HEK293 (cell line): ENCODE results near the gene BRI3BP.
A peak's percentile ranks its signal among the peaks of the same experiment; 100 is the strongest.

Experiments used
- CTCF ChIA-PET: fragments of 350-600 bp; formaldehyde crosslinking; extraction: SDS; loops from one replicate; lab custom pipeline; 2021; ENCODE audit warnings: antibody characterized with exemption; lab: Yijun Ruan, JAX
- POLR2A ChIA-PET: fragments of 300-600 bp; formaldehyde crosslinking; extraction: SDS; loops from one replicate; lab custom pipeline; 2020; ENCODE audit warnings: antibody characterized with exemption, inconsistent platforms; lab: Yijun Ruan, JAX
- H3K27ac ChIP-seq: fragments of 200-500 bp; sonication (Bioruptor generic); 2 replicates; pipeline ENCODE4 v1.5.1; 2014; ENCODE audit warnings: low read depth, low read length, control low read depth, inconsistent platforms; ENCODE audit errors: extremely low read depth
- H3K36me3 ChIP-seq, 2 experiments: fragments of 200-500 bp in 1 of 2; sonication (Bioruptor generic) in 1 of 2; 1 replicate in 1 of 2; 2 replicates in 1 of 2; pipeline ENCODE4 v1.5.1; 2014 to 2017; ENCODE audit warnings: inconsistent platforms in 2 of 2, low read length in 2 of 2; ENCODE audit not compliant: control insufficient read depth in 2 of 2, insufficient read depth in 1 of 2
- H3K4me1 ChIP-seq: fragments of 200-500 bp; sonication (Bioruptor generic); 2 replicates; pipeline ENCODE4 v1.5.1; 2014; ENCODE audit warnings: mild to moderate bottlenecking, low read length, inconsistent platforms; ENCODE audit not compliant: control insufficient read depth, insufficient read depth
- H3K4me3 ChIP-seq: 2 replicates; pipeline ENCODE4 v1.5.1; 2011; ENCODE audit warnings: low read depth, mild to moderate bottlenecking, control low read depth, low read length, moderate library complexity
- H3K9me3 ChIP-seq: fragments of 200-500 bp; sonication (Bioruptor generic); 2 replicates; pipeline ENCODE4 v1.5.1; 2014; ENCODE audit warnings: low read depth, low read length, inconsistent platforms; ENCODE audit not compliant: control insufficient read depth, insufficient read depth
- RBAK ChIP-seq: fragments of 450-650 bp; formaldehyde crosslinking; IDR thresholded peaks from 2 replicates; pipeline ENCODE4 v1.5.1; 2016; ENCODE audit warnings: missing biosample characterization, missing genetic modification characterization
- ZBTB20 ChIP-seq: fragments of 450-650 bp; formaldehyde crosslinking; IDR thresholded peaks from 2 replicates; pipeline ENCODE4 v1.5.1; 2016; ENCODE audit warnings: missing biosample characterization, missing genetic modification characterization
- ZFP41 ChIP-seq: fragments of 450-650 bp; formaldehyde crosslinking; IDR thresholded peaks from 2 replicates; pipeline ENCODE4 v1.5.1; 2016; ENCODE audit warnings: missing biosample characterization, missing genetic modification characterization, borderline replicate concordance
- ZFP69B ChIP-seq: fragments of 450-650 bp; formaldehyde crosslinking; IDR thresholded peaks from 2 replicates; pipeline ENCODE4 v1.5.1; 2016; ENCODE audit warnings: missing biosample characterization, missing genetic modification characterization
- ZNF10 ChIP-seq: fragments of 450-650 bp; formaldehyde crosslinking; IDR thresholded peaks from 2 replicates; pipeline ENCODE4 v1.5.1; 2017; ENCODE audit warnings: missing biosample characterization, missing genetic modification characterization
- ZNF121 ChIP-seq: fragments of 450-650 bp; formaldehyde crosslinking; IDR thresholded peaks from 2 replicates; pipeline ENCODE4 v1.5.1; 2016; ENCODE audit warnings: missing biosample characterization, missing genetic modification characterization
- ZNF184 ChIP-seq: fragments of 450-650 bp; IDR thresholded peaks from 2 replicates; pipeline ENCODE4 v1.5.1; 2018; ENCODE audit warnings: missing biosample characterization, mild to moderate bottlenecking, missing genetic modification characterization
- ZNF239 ChIP-seq: fragments of 450-650 bp; formaldehyde crosslinking; IDR thresholded peaks from 2 replicates; pipeline ENCODE4 v1.5.1; 2016; ENCODE audit warnings: missing biosample characterization, missing genetic modification characterization
- ZNF274 ChIP-seq, 2 experiments: fragments of 200-500 bp in 1 of 2; fragments of 450-650 bp in 1 of 2; sonication (Bioruptor generic) in 1 of 2; formaldehyde crosslinking in 1 of 2; IDR thresholded peaks; 2 replicates each; pipeline versions ENCODE4 v1.5.1 to v1.6.1; 2014 to 2016; ENCODE audit warnings: borderline replicate concordance in 1 of 2, inconsistent platforms in 1 of 2, low read length in 1 of 2, missing biosample characterization in 1 of 2, missing genetic modification characterization in 1 of 2
- ZNF335 ChIP-seq: fragments of 450-650 bp; formaldehyde crosslinking; conservative IDR thresholded peaks from 2 replicates; pipeline ENCODE4 v1.5.1; 2016; ENCODE audit warnings: missing biosample characterization, missing genetic modification characterization
- ZNF48 ChIP-seq: fragments of 450-650 bp; formaldehyde crosslinking; IDR thresholded peaks from 2 replicates; pipeline ENCODE4 v1.5.1; 2016; ENCODE audit warnings: missing biosample characterization, missing genetic modification characterization
- ZNF600 ChIP-seq: fragments of 450-650 bp; formaldehyde crosslinking; IDR thresholded peaks from 2 replicates; pipeline ENCODE4 v1.5.1; 2016; ENCODE audit warnings: missing biosample characterization, missing genetic modification characterization
- ZNF768 ChIP-seq: fragments of 450-650 bp; formaldehyde crosslinking; IDR thresholded peaks from 2 replicates; pipeline ENCODE4 v1.5.1; 2018; ENCODE audit warnings: missing biosample characterization, mild to moderate bottlenecking, missing genetic modification characterization
- ZNF785 ChIP-seq: fragments of 450-650 bp; formaldehyde crosslinking; IDR thresholded peaks from 2 replicates; pipeline ENCODE4 v1.5.1; 2016; ENCODE audit warnings: missing biosample characterization, missing genetic modification characterization
- ZXDB ChIP-seq: fragments of 450-650 bp; formaldehyde crosslinking; IDR thresholded peaks from 2 replicates; pipeline ENCODE4 v1.5.1; 2016; ENCODE audit warnings: missing biosample characterization, missing genetic modification characterization
- TF ChIP-seq, protein P1 (sequence below): fragments of 450-650 bp; formaldehyde crosslinking; IDR thresholded peaks from 2 replicates; pipeline ENCODE4 v1.5.1; 2017; ENCODE audit warnings: missing biosample characterization, missing genetic modification characterization
- TF ChIP-seq, protein P2 (sequence below): fragments of 450-650 bp; formaldehyde crosslinking; IDR thresholded peaks from 2 replicates; pipeline ENCODE4 v1.5.1; 2017; ENCODE audit warnings: missing biosample characterization, missing genetic modification characterization
- TF ChIP-seq, protein P3 (sequence below): fragments of 450-650 bp; formaldehyde crosslinking; IDR thresholded peaks from 2 replicates; pipeline ENCODE4 v1.5.1; 2016; ENCODE audit warnings: missing biosample characterization, missing genetic modification characterization, low read depth

Gene BRI3BP

DNA sequence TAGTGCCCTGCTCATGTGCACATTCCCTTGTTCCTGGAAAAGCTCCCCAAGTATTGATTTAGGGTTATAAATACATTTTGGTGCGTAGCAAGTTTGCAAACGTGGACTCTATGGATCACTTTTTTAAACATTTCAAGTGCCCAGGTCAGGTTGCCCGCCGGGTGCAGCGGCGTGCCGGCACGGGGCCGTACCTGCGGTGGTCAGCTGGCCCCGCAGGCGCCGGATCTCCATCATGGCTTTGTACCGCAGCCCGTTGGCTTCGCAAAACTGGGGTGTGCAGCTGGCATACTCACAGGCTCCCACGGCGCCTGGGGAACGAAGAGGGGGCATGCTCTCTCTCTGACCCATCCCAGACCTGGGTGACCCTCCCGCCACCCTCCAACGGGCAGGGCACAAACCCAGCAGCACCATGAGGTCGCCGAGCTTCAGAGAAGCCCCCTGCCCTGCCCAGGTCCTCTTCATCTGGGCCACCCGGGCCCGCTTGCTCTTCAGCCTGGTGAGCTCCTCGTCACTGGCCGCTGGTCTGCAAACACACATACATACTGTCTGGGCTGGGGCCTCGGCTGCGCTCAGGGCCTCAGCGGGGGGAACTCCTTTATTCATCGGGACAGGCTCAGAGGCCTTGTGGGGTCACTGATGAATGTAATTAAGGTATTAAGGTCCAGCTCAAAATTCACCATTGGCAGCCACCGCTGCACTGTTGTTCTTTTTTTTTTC lies 39.6 kb upstream of the BRI3BP start:
- Histone ChIP-seq H3K9me3 (no peaks in the 10 kb centered on the region), H3K27ac (no peak overlapping the region), H3K4me3 (no peak overlapping the region), H3K4me1 (no peaks in the 10 kb centered on the region), H3K36me3 (peaks cover 0 to 80% of the 10 kb centered on the region in 2 experiments; a peak in 2 of 3 replicates)
- POLR2A ChIA-PET = interaction anchor here (0.9 to 1.0 kb wide), 2 partner anchors 14 to 32 kb away, joined by 3 read pairs; no protein-coding TSS in a partner anchor
- TF ChIP-seq, protein P1, sequence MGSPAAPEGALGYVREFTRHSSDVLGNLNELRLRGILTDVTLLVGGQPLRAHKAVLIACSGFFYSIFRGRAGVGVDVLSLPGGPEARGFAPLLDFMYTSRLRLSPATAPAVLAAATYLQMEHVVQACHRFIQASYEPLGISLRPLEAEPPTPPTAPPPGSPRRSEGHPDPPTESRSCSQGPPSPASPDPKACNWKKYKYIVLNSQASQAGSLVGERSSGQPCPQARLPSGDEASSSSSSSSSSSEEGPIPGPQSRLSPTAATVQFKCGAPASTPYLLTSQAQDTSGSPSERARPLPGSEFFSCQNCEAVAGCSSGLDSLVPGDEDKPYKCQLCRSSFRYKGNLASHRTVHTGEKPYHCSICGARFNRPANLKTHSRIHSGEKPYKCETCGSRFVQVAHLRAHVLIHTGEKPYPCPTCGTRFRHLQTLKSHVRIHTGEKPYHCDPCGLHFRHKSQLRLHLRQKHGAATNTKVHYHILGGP (tag by site-specific recombination) = no peak
- TF ChIP-seq ZNF335 (tag by site-specific recombination) = no peak
- CTCF ChIA-PET = interaction anchor here (1.3 kb wide), 1 partner anchor 14 kb away, joined by 9 read pairs; no protein-coding TSS in a partner anchor

DNA sequence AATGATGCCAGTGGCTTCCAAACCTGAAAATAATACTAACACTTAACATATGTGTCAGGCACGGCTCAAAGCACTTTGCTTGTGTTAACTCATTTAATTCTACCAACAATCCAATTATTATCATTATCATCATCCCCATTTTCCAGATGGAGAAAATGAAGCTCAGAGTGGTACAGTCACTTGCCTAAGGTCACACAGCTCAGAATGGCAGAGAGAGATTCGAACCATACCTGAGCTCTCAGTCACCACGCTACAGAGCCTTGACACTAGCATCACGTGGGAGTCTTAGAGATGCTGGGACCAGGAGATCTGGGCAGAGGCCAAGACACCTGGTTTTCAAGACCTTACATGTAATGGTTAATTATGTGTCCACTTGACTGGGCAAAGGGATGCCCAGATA lies 38.7 kb upstream of the BRI3BP start:
- ChIA-PET CTCF (interaction anchor here (1.4 kb wide), 1 partner anchor 14 kb away, joined by 6 read pairs; no protein-coding TSS in a partner anchor), POLR2A (no interaction called here)
- Histone ChIP-seq H3K36me3 (peaks cover 0 to 75% of the 10 kb centered on the region in 2 experiments; a peak in 2 of 3 replicates), H3K4me3 (no peak overlapping the region), H3K4me1 (no peaks in the 10 kb centered on the region), H3K9me3 (no peaks in the 10 kb centered on the region), H3K27ac (no peak overlapping the region)
- TF ChIP-seq ZNF48 (tag by site-specific recombination) (no peak), ZNF768 (tag by site-specific recombination) (peak; percentile 84)

DNA sequence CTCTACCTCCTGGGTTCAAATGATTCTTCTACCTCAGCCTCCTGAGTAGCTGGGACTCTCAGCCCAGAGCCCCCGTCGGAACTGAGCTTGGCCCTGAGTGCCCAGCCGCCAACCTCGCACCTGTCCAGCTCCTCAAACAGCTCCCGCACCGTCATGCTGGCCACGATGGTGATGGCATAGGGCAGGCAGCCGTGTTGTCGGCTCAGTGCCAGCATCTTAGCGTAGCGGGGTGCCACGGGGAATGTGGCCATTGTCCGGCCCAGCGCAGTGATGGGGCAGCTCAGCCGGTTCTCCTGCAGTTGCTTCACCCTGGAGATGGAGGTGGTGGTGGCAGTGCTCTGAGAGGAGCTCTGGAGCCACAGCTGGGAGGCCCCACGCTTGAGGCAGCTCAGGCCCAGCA lies 36.9 kb upstream of the BRI3BP start:
- ChIA-PET CTCF (interaction anchor here (0.7 kb wide), 1 partner anchor 677 kb away, joined by 3 read pairs; no protein-coding TSS in a partner anchor), POLR2A (no interaction called here)
- Histone ChIP-seq H3K9me3 (no peaks in the 10 kb centered on the region), H3K36me3 (peaks cover 4 to 72% of the 10 kb centered on the region in 2 experiments; a peak in 2 of 3 replicates), H3K4me1 (no peaks in the 10 kb centered on the region), H3K27ac (no peak overlapping the region), H3K4me3 (no peak overlapping the region)
- TF ChIP-seq ZNF768 (tag by site-specific recombination) (no peak), ZNF121 (tag by site-specific recombination) (0 out of 2 replicates have a peak, but pooled peaks have one; percentile 1)

DNA sequence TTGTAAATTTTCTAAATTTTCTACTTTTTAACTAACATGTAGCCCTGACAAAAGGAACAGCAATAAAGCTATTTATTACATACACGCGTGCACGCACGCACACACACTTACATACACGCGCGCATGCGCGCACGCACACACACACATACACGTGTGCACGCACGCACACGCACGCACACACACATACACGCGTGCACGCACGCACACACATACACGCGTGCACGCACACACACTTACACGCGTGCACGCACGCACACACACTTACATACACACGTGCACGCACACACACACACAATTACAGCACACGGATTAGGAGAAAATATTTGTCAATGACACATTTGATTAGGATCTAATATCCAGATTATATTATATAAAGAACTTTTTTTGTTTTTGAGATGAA lies 32.4 kb upstream of the BRI3BP start:
- Histone ChIP-seq H3K9me3 (no peaks in the 10 kb centered on the region), H3K4me3 (no peak overlapping the region), H3K27ac (no peak overlapping the region), H3K4me1 (no peaks in the 10 kb centered on the region), H3K36me3 (peaks cover 13 to 73% of the 10 kb centered on the region in 2 experiments; a peak in 2 of 3 replicates)
- TF ChIP-seq ZNF10 (tag by site-specific recombination) (no peak), ZFP41 (tag by site-specific recombination) (no peak)
- TF ChIP-seq, protein P2, sequence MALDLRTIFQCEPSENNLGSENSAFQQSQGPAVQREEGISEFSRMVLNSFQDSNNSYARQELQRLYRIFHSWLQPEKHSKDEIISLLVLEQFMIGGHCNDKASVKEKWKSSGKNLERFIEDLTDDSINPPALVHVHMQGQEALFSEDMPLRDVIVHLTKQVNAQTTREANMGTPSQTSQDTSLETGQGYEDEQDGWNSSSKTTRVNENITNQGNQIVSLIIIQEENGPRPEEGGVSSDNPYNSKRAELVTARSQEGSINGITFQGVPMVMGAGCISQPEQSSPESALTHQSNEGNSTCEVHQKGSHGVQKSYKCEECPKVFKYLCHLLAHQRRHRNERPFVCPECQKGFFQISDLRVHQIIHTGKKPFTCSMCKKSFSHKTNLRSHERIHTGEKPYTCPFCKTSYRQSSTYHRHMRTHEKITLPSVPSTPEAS = peak; percentile 80
- POLR2A ChIA-PET = no interaction called here
- CTCF ChIA-PET = interaction anchor here (0.8 to 1.1 kb wide), 2 partner anchors 21 to 54 kb away, joined by 3 read pairs; no protein-coding TSS in a partner anchor

DNA sequence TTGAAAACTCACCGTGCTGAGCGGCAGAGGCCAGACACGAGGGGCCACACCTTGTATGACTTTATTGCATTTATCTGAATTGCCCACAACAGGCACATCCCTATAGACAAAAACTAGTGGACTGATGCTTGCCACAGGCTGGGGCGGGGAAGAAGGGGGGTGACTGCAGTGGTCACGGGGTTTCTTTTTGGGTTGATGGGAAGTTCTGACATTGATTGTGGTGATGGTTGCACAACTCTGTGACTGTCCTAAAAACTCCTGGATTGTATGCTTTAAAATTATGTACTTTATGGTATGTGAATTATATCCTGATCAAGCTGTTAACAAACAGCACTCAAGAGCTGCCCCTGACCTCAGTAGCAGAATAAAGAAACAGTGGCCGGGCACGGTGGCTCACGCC lies 30.2 kb upstream of the BRI3BP start:
- Histone ChIP-seq H3K27ac (no peak overlapping the region), H3K9me3 (no peaks in the 10 kb centered on the region), H3K4me3 (no peak overlapping the region), H3K4me1 (no peaks in the 10 kb centered on the region), H3K36me3 (peaks cover 13 to 73% of the 10 kb centered on the region in 2 experiments; a peak in 2 of 3 replicates)
- POLR2A ChIA-PET = interaction anchor here (0.7 kb wide), 1 partner anchor 580 kb away, joined by 4 read pairs; no protein-coding TSS in a partner anchor
- CTCF ChIA-PET = no interaction called here
- no peak for TF ChIP-seq ZNF239
- TF ChIP-seq, protein P3, sequence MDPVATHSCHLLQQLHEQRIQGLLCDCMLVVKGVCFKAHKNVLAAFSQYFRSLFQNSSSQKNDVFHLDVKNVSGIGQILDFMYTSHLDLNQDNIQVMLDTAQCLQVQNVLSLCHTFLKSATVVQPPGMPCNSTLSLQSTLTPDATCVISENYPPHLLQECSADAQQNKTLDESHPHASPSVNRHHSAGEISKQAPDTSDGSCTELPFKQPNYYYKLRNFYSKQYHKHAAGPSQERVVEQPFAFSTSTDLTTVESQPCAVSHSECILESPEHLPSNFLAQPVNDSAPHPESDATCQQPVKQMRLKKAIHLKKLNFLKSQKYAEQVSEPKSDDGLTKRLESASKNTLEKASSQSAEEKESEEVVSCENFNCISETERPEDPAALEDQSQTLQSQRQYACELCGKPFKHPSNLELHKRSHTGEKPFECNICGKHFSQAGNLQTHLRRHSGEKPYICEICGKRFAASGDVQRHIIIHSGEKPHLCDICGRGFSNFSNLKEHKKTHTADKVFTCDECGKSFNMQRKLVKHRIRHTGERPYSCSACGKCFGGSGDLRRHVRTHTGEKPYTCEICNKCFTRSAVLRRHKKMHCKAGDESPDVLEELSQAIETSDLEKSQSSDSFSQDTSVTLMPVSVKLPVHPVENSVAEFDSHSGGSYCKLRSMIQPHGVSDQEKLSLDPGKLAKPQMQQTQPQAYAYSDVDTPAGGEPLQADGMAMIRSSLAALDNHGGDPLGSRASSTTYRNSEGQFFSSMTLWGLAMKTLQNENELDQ (tag by site-specific recombination) = no peak
- no peak for TF ChIP-seq ZNF600 (tag by site-specific recombination)
- TF ChIP-seq ZXDB (tag by site-specific recombination) = no peak
- TF ChIP-seq RBAK (tag by site-specific recombination) = no peak
- TF ChIP-seq ZFP69B (tag by site-specific recombination) = no peak
- TF ChIP-seq ZNF274 (IDR thresholded peaks at IDR 0.05; ENCODE audit: low read length) = no peak
- no peak for TF ChIP-seq ZNF274 (tag by site-specific recombination; IDR thresholded peaks at IDR 0.05; ENCODE audit: borderline replicate concordance)
- no peak for TF ChIP-seq ZNF785 (tag by site-specific recombination)
- no peak for TF ChIP-seq ZNF184 (tag by site-specific recombination)
- no peak for TF ChIP-seq ZBTB20 (tag by site-specific recombination)
